ENCODE measurements around the gene PREX1. TPM values are rescaled to one million over a fixed set of nuclear protein-coding genes. Genes with fewer than 3 reads are reported as not detected.

PREX1 gene
- polyA plus RNA-seq, 1 experiment: 1.3 TPM

- H3K36me3 ChIP-seq (ENCODE audit: control insufficient read depth, insufficient read depth, low read length): no peaks in the 10 kb centered on the region
- TF ChIP-seq CTCF (IDR thresholded peaks at IDR 0.05; ENCODE audit: insufficient read depth, low read depth, low read length): no peak
- ChIA-PET POLR2A (interaction anchor here (0.6 kb wide), 1 partner anchor 24 kb away, joined by 5 read pairs; no protein-coding TSS in a partner anchor), CTCF (interaction anchor here (1.6 kb wide), 1 partner anchor 17 kb away, joined by 3 read pairs; no protein-coding TSS in a partner anchor)
- DNase-seq (ENCODE audit: low read depth): no peak
- H3K27me3 ChIP-seq (ENCODE audit: control insufficient read depth, insufficient read depth, low read length): no peaks in the 10 kb centered on the region; the same call in 1 of the 2 replicates
- H3K4me3 ChIP-seq (ENCODE audit: low read depth, low read length): no peak overlapping the region
These were observed 9.8 kb downstream of the PREX1 start for GRCh38 chr20:48818031-48818370.

GRCh38 chr20:48817367-48818030 lies 10.3 kb downstream of the PREX1 start:
- Histone ChIP-seq H3K4me3 (ENCODE audit: low read depth, low read length) (no peak overlapping the region), H3K27me3 (ENCODE audit: control insufficient read depth, insufficient read depth, low read length) (no peaks in the 10 kb centered on the region; the same call in 1 of the 2 replicates), H3K36me3 (ENCODE audit: control insufficient read depth, insufficient read depth, low read length) (no peaks in the 10 kb centered on the region)
- ChIA-PET CTCF (interaction anchor here (1.6 kb wide), 1 partner anchor 16 kb away, joined by 3 read pairs; no protein-coding TSS in a partner anchor), POLR2A (interaction anchor here (0.6 kb wide), 1 partner anchor 24 kb away, joined by 5 read pairs; no protein-coding TSS in a partner anchor)
- no peak for DNase-seq (ENCODE audit: low read depth)
- no peak for TF ChIP-seq CTCF (IDR thresholded peaks at IDR 0.05; ENCODE audit: insufficient read depth, low read depth, low read length)

- Histone ChIP-seq H3K4me3 (ENCODE audit: low read depth, low read length) (no peak overlapping the region), H3K36me3 (ENCODE audit: control insufficient read depth, insufficient read depth, low read length) (no peaks in the 10 kb centered on the region), H3K27me3 (ENCODE audit: control insufficient read depth, insufficient read depth, low read length) (no peaks in the 10 kb centered on the region; the same call in 1 of the 2 replicates)
- ChIA-PET POLR2A (no interaction called here), CTCF (no interaction called here)
- no peak for DNase-seq (ENCODE audit: low read depth)
- TF ChIP-seq CTCF (IDR thresholded peaks at IDR 0.05; ENCODE audit: insufficient read depth, low read depth, low read length): no peak
These were observed 11.3 kb downstream of the PREX1 start for GRCh38 chr20:48816282-48817205.

- ChIA-PET POLR2A (no interaction called here), CTCF (no interaction called here)
- no peak overlapping the region for H3K4me3 ChIP-seq (ENCODE audit: low read depth, low read length)
- H3K36me3 ChIP-seq (ENCODE audit: control insufficient read depth, insufficient read depth, low read length): no peaks in the 10 kb centered on the region
- no peaks in the 10 kb centered on the region; the same call in 1 of the 2 replicates for H3K27me3 ChIP-seq (ENCODE audit: control insufficient read depth, insufficient read depth, low read length)
- DNase-seq (ENCODE audit: low read depth): no peak
- TF ChIP-seq CTCF (IDR thresholded peaks at IDR 0.05; ENCODE audit: insufficient read depth, low read depth, low read length): no peak
These were observed 12.3 kb downstream of the PREX1 start for GRCh38 chr20:48815537-48815936.

- Histone ChIP-seq H3K27me3 (ENCODE audit: control insufficient read depth, insufficient read depth, low read length) (no peaks in the 10 kb centered on the region; the same call in 1 of the 2 replicates), H3K36me3 (ENCODE audit: control insufficient read depth, insufficient read depth, low read length) (no peaks in the 10 kb centered on the region), H3K4me3 (ENCODE audit: low read depth, low read length) (no peak overlapping the region)
- ChIA-PET CTCF (no interaction called here), POLR2A (interaction anchor here (0.6 kb wide), 1 partner anchor 163 kb away, joined by 3 read pairs; no protein-coding TSS in a partner anchor)
- no peak for TF ChIP-seq CTCF (IDR thresholded peaks at IDR 0.05; ENCODE audit: insufficient read depth, low read depth, low read length)
- no peak for DNase-seq (ENCODE audit: low read depth)
These were observed 13.2 kb downstream of the PREX1 start for GRCh38 chr20:48814633-48815032.

Measured in BJ (cell line).